HG03060 (cell line): ENCODE measurements around the gene HLA-DMA.

ENCODE experiments used
- ATAC-seq: cut with Tn5 transposase; IDR thresholded peaks from one replicate; pipeline ENCODE4 v1.9.1; 2021; ENCODE audit warnings: low read depth, moderate number of reproducible peaks; ENCODE audit not compliant: unreplicated experiment

HLA-DMA gene

GRCh38 chr6:32975886-32976285, 23.0 kb upstream of the HLA-DMA start:
- ATAC-seq = no peak

GRCh38 chr6:32974541-32975308, 21.8 kb upstream of the HLA-DMA start:
- ATAC-seq = no peak

GRCh38 chr6:32974016-32974333, 21.1 kb upstream of the HLA-DMA start:
- ATAC-seq = no peak

DNA sequence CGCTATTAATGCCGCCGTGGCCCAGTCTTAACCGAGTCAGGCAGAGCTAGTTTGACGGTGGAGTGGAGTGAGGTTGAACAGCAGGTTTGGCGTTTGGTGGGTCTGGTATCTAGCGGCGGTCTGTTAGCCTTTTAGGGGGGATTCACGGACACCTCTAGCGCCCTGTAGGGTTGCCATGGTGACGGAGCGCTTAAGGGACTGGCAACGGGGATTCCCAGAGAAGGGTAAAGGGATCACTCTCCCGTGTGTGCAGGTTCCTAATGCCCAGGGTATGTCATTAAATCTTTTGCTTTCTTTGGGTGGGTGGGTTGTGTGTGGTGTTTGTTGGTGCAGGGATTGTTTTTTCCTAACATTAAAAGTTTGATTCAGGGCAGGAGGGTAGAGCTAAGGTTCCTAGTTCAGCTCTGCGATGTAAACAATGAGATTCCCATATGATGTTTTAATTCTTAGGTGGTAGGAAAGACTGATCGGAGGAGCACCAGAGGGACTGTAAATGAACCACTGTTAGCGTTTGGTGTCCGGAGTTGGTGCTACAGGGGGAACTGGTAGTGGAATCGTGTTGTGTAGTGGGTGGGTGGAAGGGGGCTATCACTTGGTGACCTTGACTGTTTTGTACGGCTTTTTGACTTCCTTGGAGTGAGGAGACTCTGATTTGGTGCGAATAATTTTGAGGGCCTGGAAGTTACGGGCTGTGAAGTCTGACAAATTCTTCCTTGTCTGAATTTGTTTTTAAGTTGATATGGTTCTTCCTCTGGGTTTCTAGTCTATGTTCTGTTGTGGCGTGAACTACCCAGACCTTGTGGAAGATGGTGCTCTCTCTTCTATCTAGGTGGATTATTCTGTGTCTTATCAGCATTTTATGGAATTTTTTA, 20.5 kb upstream of the HLA-DMA start:
- ATAC-seq = no peak

GRCh38 chr6:32972353-32973143, 19.7 kb upstream of the HLA-DMA start:
- no peak for ATAC-seq

- ATAC-seq = peak; percentile 46
Observed at GRCh38 chr6:32971581-32972352, 18.9 kb upstream of the HLA-DMA start.

- no peak for ATAC-seq
Observed at GRCh38 chr6:32971242-32971580, 18.3 kb upstream of the HLA-DMA start.

DNA sequence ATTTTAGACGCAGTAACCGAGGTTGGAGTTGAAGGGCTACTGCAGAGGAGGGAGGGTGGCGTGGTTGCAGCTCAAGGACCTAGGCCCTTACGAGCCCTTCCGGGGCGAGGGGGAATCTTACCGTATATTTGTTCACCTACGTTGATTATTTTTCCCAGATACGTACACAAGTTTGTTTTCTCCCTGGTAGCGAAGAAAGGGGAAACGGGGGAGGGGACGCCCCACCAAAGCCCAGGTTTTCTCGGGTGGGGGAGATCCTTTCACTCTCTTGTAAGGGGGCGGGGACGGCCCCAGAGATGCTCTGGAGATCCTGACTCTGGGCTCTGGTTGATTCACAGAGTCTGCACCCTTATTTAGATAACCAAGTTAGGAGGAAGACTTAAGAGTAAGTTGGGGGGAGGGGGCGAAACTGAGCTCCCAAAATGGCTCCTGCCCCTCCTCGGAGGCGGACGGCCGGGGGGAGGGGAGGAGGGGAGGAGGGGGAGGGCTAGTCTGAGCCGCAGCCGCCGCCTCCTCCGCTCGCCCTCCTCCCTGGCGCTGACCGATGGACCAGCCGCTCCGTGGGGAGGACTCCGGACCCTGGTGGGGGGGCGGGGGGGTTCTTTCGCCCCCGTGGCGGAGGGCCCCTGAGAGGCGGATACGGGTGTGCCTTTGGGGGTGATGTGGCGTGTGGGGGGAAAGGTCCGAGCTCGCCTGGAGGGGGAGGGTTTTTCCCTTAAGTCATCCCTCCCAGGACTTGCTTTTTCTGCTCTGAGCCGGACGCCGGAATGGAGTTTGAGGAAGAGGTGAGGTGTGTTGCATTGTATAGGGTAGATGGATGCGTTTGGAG, 17.7 kb upstream of the HLA-DMA start:
- no peak for ATAC-seq

DNA sequence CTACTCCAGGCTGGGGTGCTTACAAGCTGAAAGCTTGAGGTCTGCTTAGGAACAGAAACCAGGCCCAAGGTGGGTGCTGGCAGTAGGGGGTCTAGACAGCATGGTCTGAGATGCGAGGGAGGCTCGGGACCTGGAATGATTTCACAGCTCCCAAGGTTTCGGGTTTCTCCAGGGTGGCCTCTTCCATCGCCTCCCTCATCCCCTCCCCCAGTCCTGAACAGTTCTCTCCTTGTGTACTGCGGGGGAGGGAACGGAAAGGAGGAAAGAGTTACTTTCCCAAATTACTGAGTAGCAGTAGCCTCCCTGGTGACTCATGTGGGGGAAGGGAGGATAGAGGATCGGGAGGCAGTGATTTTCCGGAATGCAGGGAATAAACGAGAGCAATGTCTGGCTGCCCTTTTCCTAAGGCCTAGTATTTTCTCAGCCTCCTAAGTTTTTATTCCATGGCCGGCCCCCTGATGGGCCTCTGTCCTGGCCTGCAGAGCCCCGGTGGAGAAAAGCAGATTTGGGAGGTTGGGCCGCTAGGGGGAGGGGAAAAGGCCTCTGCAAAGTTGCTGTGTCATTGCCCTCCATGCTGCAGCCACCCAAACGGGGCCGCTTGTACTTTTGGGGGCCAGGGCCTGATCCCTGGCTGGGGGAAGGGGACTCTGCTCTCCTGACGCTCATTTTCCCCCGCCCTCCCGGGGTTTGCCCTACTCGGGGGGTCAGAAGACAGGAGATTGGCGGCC, 17.0 kb upstream of the HLA-DMA start:
- no peak for ATAC-seq

DNA sequence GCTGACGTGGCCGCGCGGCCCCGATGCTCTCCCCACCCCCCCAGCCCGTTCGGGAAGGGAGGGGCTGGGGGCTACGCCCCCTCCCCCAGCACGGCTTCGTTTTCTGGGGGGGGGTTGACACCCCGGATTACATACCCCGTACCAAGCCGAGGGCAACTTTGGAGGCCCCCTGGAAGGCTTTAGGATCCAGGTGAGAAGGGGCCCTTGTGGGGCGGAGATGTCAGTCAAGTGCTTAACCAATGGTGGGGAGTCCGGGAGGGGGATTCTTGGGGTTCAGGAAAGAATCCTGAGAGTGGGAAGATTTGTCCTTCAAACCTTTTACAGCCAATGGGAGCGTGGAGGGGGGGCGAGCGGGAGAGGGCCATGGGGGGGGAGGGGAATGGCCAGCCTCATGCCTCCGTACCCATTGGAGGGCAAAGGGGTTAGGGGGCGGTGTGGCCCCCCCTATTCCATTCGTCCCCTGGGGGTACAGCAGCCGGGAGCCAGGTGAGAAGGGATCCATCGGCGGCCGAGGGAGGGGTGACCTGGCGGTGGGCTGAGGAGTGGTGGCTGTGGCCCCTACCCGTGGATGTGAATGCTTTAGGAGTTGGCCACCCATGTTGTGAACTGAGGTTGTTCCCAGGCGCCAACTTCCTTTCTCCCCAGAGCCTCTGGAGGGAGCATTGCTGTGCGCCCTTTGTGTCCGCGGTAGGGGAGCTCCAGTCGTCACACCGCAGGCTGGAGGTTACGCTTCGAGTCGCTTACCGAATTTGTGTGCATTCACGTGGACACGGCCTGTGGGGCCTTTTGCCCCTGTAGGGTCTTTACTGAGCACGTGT, 16.2 kb upstream of the HLA-DMA start:
- no peak for ATAC-seq

GRCh38 chr6:32968093-32968866, 15.4 kb upstream of the HLA-DMA start, which contains the start of gene BRD2:
TSS of gene BRD2 (plus strand) at chr6:32968594. CDS start at chr6:32972899, 4,305 bp downstream.
- ATAC-seq = peak; percentile 18

DNA sequence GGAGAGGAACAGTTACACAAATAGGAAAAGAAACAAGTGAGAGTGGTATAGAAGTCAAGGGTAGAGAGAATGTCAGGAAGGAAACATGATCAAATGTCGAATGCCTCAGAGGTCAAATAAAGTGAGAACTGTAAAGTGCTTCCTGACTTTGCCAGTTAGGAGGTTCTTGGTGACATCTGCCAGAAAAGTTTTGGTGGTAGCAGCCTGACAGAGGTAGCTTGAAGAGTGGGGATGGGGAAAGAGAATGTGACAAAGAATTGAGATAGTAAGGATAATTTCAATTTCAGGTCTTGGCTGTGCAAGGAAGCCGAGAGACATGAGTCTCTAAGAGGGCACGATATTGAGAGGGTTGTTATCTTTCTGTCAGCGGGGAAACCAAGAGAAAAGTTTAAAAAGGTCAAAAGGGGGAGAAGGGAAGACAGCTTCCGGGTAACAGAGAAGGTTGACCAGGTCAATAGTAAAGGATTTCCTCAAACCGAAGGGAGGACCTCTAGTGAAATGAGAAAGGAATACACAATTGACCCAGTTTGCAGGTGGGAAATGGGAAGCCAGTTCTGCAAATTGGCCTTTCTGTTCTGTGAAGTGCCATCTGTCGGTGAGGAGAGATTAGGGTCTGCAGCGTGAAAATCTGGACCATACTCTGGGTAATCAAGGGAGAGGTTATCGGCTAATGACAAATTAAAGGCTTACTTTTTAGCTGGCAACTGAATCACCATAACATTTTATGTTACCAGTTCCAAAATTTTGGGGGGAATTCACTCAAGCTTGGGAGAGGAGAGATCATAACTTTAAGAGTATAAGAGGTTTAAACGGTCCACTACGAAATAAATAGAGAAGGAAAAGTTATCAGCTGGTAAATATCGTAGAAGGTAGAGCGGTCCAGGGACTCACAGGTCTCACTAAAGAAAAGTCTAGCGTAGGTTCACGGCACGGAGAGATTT, 14.5 kb upstream of the HLA-DMA start:
- ATAC-seq = no peak

DNA sequence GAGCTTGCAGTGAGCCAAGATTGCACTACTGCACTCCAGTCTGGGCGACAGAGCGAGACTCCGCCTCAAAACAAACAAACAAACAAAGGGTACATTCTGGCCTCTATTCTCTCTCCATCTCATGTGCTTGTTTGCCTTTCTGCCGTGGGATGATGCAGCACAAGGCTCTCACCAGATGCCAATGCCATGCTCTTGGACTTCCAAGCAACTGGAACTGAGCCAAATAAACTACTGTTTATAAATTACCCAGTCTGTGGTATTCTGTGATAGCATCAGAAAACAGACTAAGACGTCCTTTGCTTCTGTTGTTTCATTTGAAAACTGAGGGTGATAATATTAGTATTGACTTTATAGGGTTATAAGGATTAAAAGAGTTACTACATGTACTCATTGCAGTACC, 11.9 kb upstream of the HLA-DMA start:
- ATAC-seq = no peak

- no peak for ATAC-seq
Observed at GRCh38 chr6:32963866-32964265, 11.0 kb upstream of the HLA-DMA start.

- ATAC-seq = no peak
Observed at GRCh38 chr6:32962213-32962826, 9.4 kb upstream of the HLA-DMA start.

DNA sequence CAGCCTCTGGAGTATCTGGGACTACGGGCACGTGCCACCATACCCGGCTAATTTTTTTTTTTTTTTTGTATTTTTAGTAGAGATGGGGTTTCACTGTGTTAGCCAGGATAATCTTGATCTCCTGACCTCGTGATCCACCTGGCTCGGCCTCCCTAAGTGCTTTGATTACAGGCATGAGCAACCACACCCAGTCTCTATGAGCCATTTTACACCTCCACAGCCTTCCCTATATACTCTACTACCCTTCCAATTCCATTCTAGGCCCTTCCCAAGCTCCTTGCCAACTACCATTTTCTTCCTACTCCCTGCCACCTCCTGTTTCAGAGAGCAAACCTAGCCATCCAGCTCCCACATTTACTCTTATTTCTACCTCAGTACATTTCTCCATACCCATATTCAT, 7.7 kb upstream of the HLA-DMA start:
- ATAC-seq = no peak
